ENCODE data around the gene CCNC. TPM values are rescaled to one million over a fixed set of nuclear protein-coding genes. Genes with fewer than 3 reads are reported as not detected.

The CCNC gene
- total RNA-seq, 1 donor from 2014 or later = 38.5 TPM

Other genes with a start within 250 kb of the CCNC start
- 0.23 TPM in 1 of 2 replicates, not detected in the other for gene FAXC, start 219.0 kb downstream of the CCNC start, total RNA-seq
- 8.3 and 9.7 TPM in 2 replicates for gene COQ3, start 174.5 kb downstream of the CCNC start, total RNA-seq
- gene PNISR, start 143.4 kb downstream of the CCNC start, total RNA-seq = 116 and 117 TPM in 2 replicates
- 10.2 and 11.5 TPM in 2 replicates for gene USP45, start 53.2 kb downstream of the CCNC start, total RNA-seq
- gene PRDM13, start 38.2 kb upstream of the CCNC start, total RNA-seq = not detected in 2 replicates

Measured in T-helper 2 cell treated with Interferon-gamma antibody and Interleukin-4, amounts not matched to agents 100 ng/mL and 5 ng/mL, for 36 hours (primary cell).